GM18873 (cell line): ENCODE data around the gene RALGPS2.

ENCODE experiments used
- ATAC-seq: cut with Tn5 transposase; IDR thresholded peaks from one replicate; pipeline ENCODE4 v1.9.1; 2021; ENCODE audit warnings: mild to moderate bottlenecking, moderate library complexity, moderate number of reproducible peaks; ENCODE audit not compliant: unreplicated experiment, low FRiP score

RALGPS2 gene

DNA sequence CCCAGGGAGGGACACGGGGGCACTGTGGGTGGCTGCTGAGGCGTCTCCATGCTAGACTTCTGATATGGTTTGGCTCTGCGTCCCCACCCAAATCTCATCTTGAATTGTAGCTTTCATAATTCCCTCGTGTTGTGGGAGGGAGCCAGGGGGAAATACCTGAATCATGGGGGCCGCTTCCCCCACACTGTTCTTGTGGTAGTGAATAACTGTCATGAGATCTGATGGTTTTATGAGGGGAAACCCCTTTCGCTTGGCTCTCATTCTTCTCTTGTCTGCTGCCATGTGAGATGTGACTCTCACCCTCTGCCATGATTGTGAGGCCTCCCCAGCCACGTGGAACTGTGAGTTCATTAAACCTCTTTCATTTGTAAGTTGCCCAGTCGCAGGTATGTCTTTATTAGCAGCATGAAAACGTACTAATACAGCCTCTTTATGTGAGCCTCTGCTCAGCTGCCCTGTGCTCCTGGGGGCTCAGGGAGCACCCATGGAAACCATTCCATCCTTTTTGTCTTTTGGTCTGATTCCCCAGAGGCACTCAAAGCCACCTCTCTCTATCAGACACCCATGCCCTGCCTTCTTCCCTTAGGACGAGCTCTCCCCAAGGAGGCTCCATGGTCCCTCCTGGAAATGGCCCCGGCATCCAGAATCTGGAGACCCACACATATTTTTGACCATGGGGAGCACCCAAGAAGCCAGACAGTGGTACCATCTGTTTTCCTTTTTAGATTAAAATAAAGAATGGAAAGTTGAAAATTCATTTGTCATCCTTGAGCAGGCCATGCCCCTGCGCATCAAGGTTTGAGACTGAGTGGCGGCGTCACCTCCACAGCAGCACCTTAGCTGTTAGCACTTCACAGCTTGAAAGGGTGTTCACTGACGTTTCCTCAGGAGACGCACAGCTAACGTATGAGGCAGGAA lies 234.8 kb downstream of the RALGPS2 start:
- no peak for ATAC-seq

- ATAC-seq, result no peak
Observed at GRCh38 chr1:178960482-178961240, 235.6 kb downstream of the RALGPS2 start.

DNA sequence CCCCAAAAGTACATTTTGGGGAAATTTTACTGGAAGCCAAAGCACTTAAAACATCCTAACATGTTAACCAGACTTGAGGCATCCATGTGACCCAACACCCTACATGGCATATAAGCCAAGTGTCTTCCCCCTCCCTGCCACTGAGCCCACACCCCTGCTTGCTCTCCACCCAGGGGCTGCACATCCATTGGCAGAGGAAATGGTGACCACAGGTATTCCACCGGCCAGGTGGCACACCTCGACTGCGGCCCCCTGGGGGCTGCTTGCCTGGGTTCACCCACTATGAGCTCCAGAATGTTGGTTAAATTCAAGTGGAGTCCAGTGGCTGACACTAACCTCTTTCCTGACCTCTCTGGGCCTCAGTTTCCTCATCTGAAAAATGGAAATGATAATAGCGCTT lies 236.3 kb downstream of the RALGPS2 start:
- no peak for ATAC-seq

DNA sequence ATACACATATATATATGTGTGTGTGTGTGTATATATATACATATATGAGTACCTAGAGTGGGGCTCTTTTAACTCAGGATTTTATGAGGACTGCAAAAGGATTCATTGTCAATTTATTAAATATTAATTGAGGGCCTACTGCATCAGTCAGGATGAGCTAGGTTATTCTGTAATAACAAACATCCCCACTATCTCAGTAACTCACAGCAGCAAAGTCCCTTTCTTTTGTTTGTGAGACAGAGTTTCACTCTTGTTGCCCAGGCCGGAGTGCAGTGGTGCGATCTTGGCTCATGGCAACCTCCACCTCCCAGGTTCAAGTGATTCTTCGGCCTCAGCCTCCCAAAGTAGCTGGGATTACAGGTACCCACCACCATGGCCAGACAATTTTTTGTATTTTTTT lies 236.8 kb downstream of the RALGPS2 start:
- ATAC-seq, result no peak

GRCh38 chr1:178962853-178963711 lies 238.0 kb downstream of the RALGPS2 start:
- no peak for ATAC-seq

DNA sequence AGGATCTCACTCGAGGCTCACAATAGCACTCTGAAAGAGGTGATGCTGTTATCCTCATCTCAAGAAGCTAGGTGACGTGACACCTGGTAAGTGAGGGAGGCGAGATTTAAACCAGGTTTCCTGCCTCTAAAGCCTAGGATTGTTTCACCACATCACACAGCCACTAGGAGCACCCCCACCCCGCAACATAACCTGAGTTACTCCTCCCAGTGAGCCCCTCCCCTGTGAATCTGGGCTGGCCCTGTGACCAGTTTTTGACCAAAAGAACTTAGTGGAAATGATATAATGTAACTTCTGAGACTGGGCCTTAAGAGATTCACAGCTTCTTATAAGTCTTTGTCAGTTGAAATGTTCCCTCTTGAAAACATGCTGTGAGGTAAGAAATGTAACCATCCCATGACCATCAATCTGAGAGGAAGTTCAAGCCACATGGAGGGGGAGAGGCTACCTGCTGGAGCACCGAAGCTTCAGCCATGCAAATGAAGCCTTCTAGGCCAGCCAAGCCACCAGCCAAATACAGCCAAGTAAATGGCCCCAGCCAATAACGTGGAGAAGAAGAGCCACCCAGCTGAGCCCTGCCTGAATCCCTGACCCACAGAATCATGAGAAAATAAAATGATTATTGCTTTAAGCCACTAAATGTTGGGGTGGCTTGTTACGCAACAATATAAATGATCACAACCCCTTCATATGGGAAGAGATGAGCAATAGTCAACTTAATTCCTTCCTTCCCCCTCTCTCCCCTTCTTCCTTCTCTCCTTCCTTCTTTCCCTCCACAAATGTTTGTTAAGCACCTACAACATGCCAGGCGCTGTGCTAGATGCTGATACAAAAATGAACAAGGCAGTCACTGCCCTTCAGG lies 239.7 kb downstream of the RALGPS2 start:
- no peak for ATAC-seq

DNA sequence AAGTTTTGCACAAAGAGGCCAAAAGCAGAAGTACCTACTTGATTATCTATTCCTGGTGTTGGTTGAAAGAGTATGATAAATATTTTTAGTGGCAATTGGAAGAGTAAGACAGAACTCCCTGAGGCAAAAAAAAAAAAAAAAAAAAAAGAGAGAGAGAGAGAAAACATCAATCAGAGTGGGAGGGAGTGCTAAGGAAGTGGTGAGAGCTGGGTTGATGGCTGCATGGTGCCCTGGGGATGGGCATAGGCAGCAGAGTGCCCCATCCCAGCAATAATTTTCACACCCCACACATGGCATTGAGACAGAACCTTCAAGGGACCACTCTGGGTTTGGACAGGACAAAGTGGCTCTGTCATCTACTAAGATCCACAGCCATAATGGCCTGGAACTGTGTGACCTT lies 241.3 kb downstream of the RALGPS2 start:
- ATAC-seq, result no peak

- no peak for ATAC-seq
Observed at GRCh38 chr1:178969226-178969987, 244.4 kb downstream of the RALGPS2 start.

- ATAC-seq, result no peak
Observed at GRCh38 chr1:178970184-178970583, 245.1 kb downstream of the RALGPS2 start.
